Ectodermal cell (in vitro differentiated cells): ENCODE data around the gene SP7.

Source experiments
- H3K27ac ChIP-seq: 2 replicates; pipeline ENCODE4 v1.7.0; 2013; ENCODE audit warnings: mild to moderate bottlenecking, low read depth, low read length; ENCODE audit not compliant: insufficient read depth, poor library complexity, severe bottlenecking
- H3K27me3 ChIP-seq: 2 replicates; pipeline ENCODE4 v1.7.0; 2013; ENCODE audit warnings: mild to moderate bottlenecking, low read length; ENCODE audit not compliant: insufficient read depth, control insufficient read depth, poor library complexity, severe bottlenecking
- H3K36me3 ChIP-seq: one replicate; pipeline ENCODE4 v1.7.0; 2013; ENCODE audit warnings: low read length; ENCODE audit not compliant: control insufficient read depth, insufficient read depth
- H3K4me1 ChIP-seq: one replicate; pipeline ENCODE4 v1.7.0; 2013; ENCODE audit warnings: low read length; ENCODE audit not compliant: control insufficient read depth, insufficient read depth
- H3K4me3 ChIP-seq: 2 replicates; pipeline ENCODE4 v1.7.0; 2013; ENCODE audit warnings: low read depth, low read length, control low read depth; ENCODE audit not compliant: insufficient read depth
- H3K9me3 ChIP-seq: 2 replicates; pipeline ENCODE4 v1.7.0; 2013; ENCODE audit warnings: mild to moderate bottlenecking, low read length, moderate library complexity; ENCODE audit not compliant: control insufficient read depth
- WGBS, 2 experiments: methylation state at CpG; one replicate each; pipeline ENCODE4 v1.1.7; 2013; ENCODE audit warnings: missing lambda C conversion rate in 2 of 2; 5-methylcytosine and 5-hydroxymethylcytosine counted together

SP7 gene

DNA sequence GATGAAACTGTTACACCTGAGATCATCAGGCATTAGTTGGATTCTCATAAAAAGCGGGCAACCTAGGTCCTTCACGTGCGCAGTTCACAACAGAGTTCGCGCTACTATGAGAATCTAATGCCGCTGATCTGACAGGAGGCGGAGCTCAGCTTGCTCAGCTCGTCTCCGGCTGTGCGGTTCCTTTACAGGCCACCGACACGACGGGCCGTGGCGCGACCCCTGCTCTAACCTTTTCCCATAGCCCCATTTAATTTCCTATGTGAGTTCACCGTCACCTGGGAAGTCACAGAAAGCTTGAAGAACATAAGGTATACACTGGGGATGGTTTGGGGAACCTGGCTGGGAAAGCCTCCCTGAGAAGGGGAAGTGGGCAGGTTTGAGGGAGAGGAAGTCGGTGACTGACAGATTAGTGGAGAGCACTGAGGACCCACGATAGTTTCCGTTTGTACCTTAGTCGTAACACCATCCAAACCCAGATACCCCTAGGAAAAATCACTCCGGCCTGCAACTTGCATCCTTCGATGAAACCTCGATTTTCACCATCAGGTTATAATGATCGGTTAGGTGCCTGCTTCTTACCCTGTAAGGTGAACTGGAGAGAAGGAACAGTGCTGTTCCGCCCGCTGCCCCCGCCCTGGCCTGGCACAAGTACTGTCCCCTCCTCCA lies 11.9 kb downstream of the SP7 start:
- Histone ChIP-seq H3K36me3 (no peaks in the 10 kb centered on the region), H3K4me3 (peak overlapping the region; percentile 63), H3K27ac (peak overlapping the region; percentile 37)

GRCh38 chr12:53320352-53321195 lies 15.6 kb downstream of the SP7 start:
- H3K9me3 ChIP-seq, result no peaks in the 10 kb centered on the region
- H3K36me3 ChIP-seq, result peaks cover 8% of the 10 kb centered on the region
- H3K4me3 ChIP-seq, result peak overlapping the region; percentile 76
- H3K4me1 ChIP-seq, result peaks cover 18% of the 10 kb centered on the region
- H3K27me3 ChIP-seq, result peaks cover 16% of the 10 kb centered on the region
- no peak overlapping the region for H3K27ac ChIP-seq
- WGBS, 2 experiments, result 57 to 64% methylated on average over 10 of the region's 10 CpGs

More for the DNA sequence above, 11.9 kb downstream of the SP7 start:
- Histone ChIP-seq H3K9me3 (no peaks in the 10 kb centered on the region), H3K27me3 (peaks cover 16% of the 10 kb centered on the region), H3K4me1 (peaks cover 40% of the 10 kb centered on the region)
- WGBS, 2 experiments, result 15 to 18% methylated on average over 28 of the region's 28 CpGs

DNA sequence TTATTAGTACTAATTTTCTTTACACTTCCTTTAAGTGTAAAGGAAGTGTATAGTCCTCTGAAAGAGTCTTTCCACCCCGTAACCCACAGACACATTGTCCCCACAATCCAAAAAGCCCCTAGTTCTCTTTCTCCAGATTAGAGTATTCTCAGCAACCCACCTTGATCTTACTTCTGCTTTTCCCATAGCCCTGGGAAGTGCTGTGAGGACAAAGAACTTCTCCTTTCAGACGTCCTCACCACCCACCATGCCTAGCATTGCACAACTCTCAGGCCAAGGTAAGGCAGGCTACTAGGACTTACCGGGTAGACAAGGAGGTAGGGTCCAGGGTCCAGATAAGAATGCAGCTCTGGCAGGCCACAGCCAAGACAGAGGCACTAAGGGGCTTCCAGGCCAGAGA lies 22.2 kb downstream of the SP7 start:
- H3K27me3 ChIP-seq, result no peaks in the 10 kb centered on the region
- H3K9me3 ChIP-seq, result no peaks in the 10 kb centered on the region
- H3K27ac ChIP-seq, result no peak overlapping the region
- H3K36me3 ChIP-seq, result peaks cover 37% of the 10 kb centered on the region
- 93 to 96% methylated on average over 2 of the region's 3 CpGs for WGBS, 2 experiments
- no peak overlapping the region for H3K4me3 ChIP-seq
- no peaks in the 10 kb centered on the region for H3K4me1 ChIP-seq

DNA sequence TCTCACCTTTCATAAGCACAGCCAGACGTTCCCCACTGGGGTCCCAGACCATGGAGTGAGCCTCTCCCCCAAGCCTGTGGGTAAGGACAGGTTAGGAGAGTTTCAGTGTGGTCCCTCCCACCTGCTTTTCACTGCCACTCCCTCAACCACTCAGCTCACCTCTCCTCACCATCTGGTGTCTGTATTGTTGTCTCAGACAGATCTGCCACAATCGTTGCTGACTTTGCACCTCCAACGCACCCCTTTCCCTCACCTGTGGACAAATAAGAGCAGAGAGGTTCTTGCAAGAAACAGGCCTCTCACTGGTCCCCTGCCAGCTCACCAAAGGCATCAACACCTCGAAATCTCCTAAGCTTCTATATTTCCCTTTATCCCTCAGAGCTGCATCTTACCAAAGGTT lies 27.9 kb downstream of the SP7 start:
- H3K27me3 ChIP-seq, result no peaks in the 10 kb centered on the region
- no peaks in the 10 kb centered on the region for H3K9me3 ChIP-seq
- H3K27ac ChIP-seq, result no peak overlapping the region
- H3K4me1 ChIP-seq, result no peaks in the 10 kb centered on the region
- H3K36me3 ChIP-seq, result peaks cover 43% of the 10 kb centered on the region
- no peak overlapping the region for H3K4me3 ChIP-seq
- 91 to 92% methylated on average over 4 of the region's 4 CpGs for WGBS, 2 experiments

GRCh38 chr12:53306826-53307225 lies 29.3 kb downstream of the SP7 start:
- Histone ChIP-seq H3K4me3 (no peak overlapping the region), H3K27ac (no peak overlapping the region), H3K4me1 (no peaks in the 10 kb centered on the region), H3K36me3 (peaks cover 47% of the 10 kb centered on the region), H3K9me3 (no peaks in the 10 kb centered on the region), H3K27me3 (no peaks in the 10 kb centered on the region)
- WGBS, 2 experiments, result 93 to 95% methylated on average over 10 of the region's 10 CpGs

- Histone ChIP-seq H3K4me3 (no peak overlapping the region), H3K27ac (no peak overlapping the region), H3K4me1 (peaks cover 6% of the 10 kb centered on the region), H3K9me3 (no peaks in the 10 kb centered on the region), H3K27me3 (no peaks in the 10 kb centered on the region), H3K36me3 (peaks cover 42% of the 10 kb centered on the region)
- WGBS, 2 experiments, result 92 to 95% methylated on average over 5 of the region's 5 CpGs
These were observed 33.3 kb downstream of the SP7 start for GRCh38 chr12:53302903-53303302.

- Histone ChIP-seq H3K4me1 (peaks cover 12% of the 10 kb centered on the region), H3K27me3 (no peaks in the 10 kb centered on the region), H3K27ac (peak overlapping the region; percentile 73), H3K4me3 (peak overlapping the region; percentile 78), H3K9me3 (no peaks in the 10 kb centered on the region), H3K36me3 (peaks cover 21% of the 10 kb centered on the region)
- WGBS, 2 experiments, result 7 to 9% methylated on average over 12 of the region's 12 CpGs
These were observed 36.0 kb downstream of the SP7 start for GRCh38 chr12:53300187-53300586.

DNA sequence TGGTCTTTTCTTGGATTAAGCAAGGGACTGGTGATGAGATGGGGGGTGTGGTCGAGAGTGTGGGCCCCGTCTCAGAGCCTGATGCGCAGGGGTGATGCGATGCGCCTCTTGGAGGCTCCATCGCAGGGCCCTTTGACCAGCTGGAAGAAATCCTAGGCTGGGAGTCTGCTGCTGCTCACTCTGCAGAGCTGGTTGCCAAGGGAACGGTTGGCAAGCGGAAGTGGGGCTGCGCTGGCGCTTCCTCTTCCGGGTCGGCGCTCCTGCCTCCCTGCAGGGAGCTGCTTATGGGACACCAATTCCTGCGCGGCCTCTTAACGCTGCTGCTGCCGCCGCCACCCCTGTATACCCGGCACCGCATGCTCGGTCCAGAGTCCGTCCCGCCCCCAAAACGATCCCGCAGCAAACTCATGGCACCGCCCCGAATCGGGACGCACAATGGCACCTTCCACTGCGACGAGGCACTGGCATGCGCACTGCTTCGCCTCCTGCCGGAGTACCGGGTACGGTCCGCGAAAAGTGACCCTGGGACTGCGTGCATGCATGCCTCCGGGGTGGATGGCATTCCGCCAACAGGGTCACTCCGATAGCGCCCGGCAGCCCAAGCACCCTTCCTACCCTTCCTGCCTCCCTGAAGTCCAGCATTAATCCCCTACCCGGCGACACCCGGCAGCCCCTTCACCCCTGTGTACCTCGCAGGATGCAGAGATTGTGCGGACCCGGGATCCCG lies 36.5 kb downstream of the SP7 start, which contains the start of gene MYG1:
Gene MYG1 (plus strand): TSS at position 242 of the 727 bp plus-strand sequence. CDS start 43 bp downstream, at position 285.
- Histone ChIP-seq H3K4me3 (peak within 1 kb of the TSS; percentile 78), H3K4me1 (peaks cover 12% of the 10 kb centered on the region), H3K27me3 (no peaks in the 10 kb centered on the region), H3K9me3 (no peaks in the 10 kb centered on the region), H3K36me3 (peaks cover 21% of the 10 kb centered on the region), H3K27ac (peak within 1 kb of the TSS; percentile 73)
- 2% methylated on average over 51 of the region's 51 CpGs for WGBS, 2 experiments

DNA sequence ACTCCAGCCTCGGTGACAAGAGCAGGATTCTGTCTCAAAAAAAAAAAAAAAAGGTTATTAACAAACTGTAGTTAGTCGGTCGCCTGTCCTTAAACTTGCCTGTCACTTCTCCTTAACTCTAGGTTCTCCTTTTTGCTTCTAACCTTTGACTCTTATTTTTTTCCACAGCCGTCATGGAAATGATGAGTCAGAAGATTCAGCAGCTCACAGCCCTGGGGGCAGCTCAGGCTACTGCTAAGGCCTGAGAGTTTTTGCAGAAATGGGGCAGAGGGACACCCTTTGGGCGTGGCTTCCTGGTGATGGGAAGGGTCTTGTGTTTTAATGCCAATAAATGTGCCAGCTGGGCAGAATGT lies 37.1 kb downstream of the SP7 start:
- Histone ChIP-seq H3K4me3 (peak overlapping the region; percentile 78), H3K27me3 (no peaks in the 10 kb centered on the region), H3K27ac (peak overlapping the region; percentile 73), H3K9me3 (no peaks in the 10 kb centered on the region), H3K4me1 (peaks cover 12% of the 10 kb centered on the region), H3K36me3 (peaks cover 23% of the 10 kb centered on the region)
- WGBS, 2 experiments, result 90 to 95% methylated on average over 5 of the region's 5 CpGs

DNA sequence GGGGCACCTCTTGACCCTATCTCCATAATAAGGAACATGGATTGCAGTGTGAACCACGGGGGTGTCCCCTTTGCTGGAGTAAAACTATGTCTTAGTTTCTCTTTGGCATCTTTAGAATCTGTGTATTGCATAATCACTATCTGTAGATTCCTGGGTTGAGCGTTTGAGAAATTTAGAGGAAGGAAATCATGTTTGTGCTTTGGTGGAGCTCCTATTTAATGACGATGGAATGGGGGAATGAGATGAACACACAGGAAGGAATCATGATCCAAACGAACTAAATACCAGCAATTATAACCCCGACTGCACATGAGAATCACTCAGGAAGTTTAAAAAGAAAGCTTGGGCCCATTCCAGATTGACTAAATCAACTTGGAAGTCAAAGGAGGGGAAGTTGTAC lies 38.0 kb downstream of the SP7 start:
- H3K27ac ChIP-seq, result no peak overlapping the region
- H3K27me3 ChIP-seq, result no peaks in the 10 kb centered on the region
- H3K4me1 ChIP-seq, result peaks cover 12% of the 10 kb centered on the region
- H3K36me3 ChIP-seq, result peaks cover 24% of the 10 kb centered on the region
- no peaks in the 10 kb centered on the region for H3K9me3 ChIP-seq
- no peak overlapping the region for H3K4me3 ChIP-seq
- 98 to 100% methylated on average over 3 to 5 of the region's 5 CpGs for WGBS, 2 experiments
